HG02763 (cell line): ENCODE measurements around the gene EPS8.

Source experiments
- ATAC-seq: cut with Tn5 transposase; IDR thresholded peaks from one replicate; pipeline ENCODE4 v1.9.1; 2021; ENCODE audit warnings: mild to moderate bottlenecking, moderate library complexity; ENCODE audit not compliant: unreplicated experiment

Gene EPS8

DNA sequence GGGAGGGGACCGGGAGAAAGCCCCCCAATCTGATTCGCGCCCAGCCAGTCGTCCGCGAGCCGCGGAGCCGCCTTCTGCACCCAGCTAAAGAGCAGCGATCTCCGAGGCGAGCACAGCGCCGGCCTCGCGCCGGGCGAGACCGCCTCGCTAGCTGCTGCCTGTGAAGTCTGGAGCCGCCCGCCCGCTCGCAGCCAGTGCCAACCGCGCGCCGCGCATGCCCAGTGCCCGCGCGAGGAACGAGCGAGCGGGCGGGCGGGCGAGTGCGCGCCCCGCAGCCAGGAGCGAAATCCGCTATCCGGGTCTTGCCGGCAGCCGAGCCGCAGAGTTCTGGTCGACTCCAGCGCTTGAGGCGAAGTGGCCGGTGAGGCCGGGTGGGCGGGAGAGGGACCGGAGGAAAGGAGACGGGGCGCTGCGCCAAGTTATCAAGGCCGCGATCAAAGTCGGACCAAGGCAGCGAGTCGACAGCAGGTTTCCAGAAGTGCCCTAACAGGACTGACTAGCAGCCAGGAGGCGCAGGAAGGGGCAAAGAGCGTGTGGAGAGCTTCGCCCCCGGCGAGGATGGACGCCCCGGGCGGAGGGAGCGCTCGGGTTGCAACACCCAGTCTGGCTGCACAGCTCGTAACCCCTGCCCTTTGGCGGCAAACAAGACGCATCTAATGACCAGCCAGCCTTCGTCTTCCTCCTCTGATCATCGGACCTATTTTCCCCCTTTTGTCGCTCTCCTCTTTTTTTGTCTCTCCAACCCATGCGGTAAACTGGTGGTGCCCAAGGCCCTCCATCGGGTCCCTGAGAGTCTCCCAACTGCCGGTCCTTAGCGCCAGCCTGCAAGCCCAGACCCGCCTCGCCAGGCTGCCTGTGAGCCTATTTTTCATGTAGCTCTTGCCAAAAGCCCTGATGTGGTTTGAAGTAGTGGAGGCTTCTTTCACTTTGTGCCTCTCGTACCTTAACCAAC is at the start of gene EPS8:
Gene EPS8 (minus strand): TSS at position 169 of the 952 bp plus-strand sequence. CDS start 106,437 bp downstream, outside the sequence.
- peak; percentile 85 for ATAC-seq

- ATAC-seq, result no peak
Observed at GRCh38 chr12:15837141-15837790, 48.1 kb upstream of the EPS8 start.

- ATAC-seq, result no peak
Observed at GRCh38 chr12:15834575-15834974, 45.4 kb upstream of the EPS8 start.

- no peak for ATAC-seq
Observed at GRCh38 chr12:15831315-15831978, 42.3 kb upstream of the EPS8 start.

DNA sequence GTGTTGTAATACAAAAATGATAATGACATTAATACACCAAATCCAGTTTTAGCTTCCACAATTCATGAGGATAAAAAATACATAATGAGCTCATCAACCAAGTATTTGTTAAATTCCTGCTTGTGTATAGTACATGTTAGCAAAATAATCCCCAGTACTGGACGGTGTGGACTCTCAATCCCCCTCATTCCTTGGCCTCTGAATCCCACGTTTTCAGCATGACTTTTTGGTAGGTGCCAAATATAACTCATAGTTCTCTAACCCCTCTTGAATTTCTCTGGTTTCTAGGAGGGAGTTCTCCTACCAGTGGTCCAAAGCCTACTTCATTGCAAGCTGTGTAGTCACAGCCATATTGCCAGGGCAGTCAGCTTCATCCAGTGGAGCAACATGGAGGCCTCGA is 41.4 kb upstream of the EPS8 start:
- no peak for ATAC-seq

GRCh38 chr12:15829949-15830348 is 40.8 kb upstream of the EPS8 start:
- ATAC-seq, result no peak

DNA sequence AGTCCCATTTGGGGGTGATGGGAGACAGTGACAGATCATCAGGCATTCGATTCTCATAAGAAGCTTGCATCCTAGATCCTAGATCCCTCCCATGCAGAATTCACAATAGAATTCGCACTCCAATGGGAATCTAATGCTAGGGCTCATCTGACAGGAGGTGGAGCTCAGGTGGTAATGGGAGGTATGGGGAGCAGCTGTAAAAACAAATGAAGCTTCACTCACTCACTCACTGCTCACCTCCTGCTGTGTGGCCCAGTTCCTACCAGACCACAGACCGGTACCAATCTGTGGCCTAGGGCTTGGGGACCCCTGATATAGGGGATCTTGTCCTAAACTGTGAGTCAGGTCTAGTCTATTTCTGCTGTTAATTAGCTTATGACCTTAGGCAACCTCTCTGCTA is 40.1 kb upstream of the EPS8 start:
- no peak for ATAC-seq

DNA sequence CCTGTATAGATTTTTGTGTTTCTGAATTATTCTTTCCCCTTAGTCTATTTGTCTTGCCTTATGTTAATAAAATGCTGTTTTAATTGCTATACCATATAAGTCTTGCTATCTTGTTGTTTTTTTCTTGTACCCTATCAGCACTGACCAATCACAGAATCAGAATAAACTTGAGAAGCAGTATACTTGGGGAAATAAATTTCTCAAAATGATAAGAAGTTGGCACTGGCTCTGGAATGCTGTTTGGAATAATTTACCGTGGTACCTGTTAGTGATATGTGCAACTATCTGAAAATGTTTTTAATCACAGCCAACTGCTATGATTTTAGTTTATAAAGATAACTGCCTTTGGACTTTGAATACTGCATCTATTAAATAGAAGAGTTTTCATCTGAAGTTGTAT is 37.9 kb upstream of the EPS8 start:
- no peak for ATAC-seq

DNA sequence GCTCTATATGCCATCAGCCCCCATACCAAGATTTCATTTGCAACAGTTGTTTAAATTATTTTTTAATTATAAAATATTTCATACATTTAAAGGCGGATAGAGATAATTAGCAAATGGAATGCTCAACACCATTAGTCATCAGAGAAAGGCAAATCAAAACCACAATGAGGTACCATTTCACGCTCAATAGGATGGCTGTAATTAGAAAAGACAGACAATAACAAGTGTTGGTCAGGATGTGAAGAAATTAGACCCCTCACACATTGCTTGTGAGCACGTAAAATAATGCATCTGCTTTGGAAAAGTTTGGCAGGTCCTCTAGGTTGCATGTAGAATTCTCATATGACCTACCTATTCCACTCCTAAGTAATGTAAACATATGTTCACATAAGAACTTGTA is 35.3 kb upstream of the EPS8 start:
- ATAC-seq, result no peak

- ATAC-seq, result no peak
Observed at GRCh38 chr12:15823360-15824128, 34.4 kb upstream of the EPS8 start.

DNA sequence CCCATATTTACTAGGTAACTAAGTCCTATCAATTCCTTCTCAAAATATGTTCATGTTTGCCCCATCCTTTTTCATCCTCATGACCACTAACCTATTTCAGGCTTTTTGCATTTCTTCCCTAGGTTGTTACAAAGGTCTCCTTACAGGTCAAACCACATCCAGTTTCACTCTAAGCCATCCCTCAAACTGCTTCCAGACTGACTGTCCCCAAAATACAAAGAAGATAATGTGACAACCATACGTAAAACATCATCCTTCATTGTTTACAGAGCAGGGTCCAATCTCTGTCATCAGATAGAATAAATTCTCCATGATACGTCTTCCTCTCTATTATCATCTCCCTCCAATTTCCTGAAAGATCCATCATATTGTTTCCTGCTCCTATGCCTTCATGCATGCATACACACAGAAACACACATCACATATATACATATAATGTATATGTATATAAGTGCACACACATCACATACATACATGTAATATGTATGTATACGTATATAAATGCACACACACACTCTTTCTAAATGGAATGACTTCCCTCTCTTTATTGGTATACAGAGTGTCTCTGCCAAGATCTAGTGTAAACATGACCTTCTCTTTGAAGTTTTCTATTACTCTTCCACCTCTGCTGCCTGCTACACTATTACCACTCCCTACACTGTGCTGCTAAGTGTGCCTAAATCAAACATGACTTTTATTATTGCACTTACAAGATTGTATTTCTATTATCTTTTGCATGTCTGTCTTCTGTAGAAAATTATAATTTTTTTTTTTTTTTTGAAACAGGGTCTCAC is 30.7 kb upstream of the EPS8 start:
- ATAC-seq, result no peak

GRCh38 chr12:15818418-15818817 is 29.2 kb upstream of the EPS8 start:
- no peak for ATAC-seq

GRCh38 chr12:15815730-15816129 is 26.5 kb upstream of the EPS8 start:
- no peak for ATAC-seq

GRCh38 chr12:15811214-15812127 is 22.3 kb upstream of the EPS8 start:
- ATAC-seq, result no peak

DNA sequence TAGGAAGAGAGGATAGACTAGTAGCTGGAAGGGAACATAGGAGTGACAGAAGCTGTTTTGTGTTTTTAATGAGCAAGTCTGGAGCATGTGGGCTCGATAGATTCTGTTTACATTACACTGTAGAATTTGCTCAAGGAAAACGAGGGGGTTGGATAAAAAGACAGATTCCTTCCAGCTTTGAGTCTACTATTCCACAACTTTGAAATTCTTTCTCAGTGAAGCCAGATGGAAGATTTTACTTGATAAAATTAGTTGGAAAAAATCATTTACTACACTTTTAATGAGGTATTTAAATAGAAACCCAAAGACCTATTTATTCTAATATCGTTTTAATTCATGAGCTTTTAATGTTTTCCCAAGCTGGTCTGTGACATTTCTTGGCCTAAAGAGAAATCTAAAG is 19.5 kb upstream of the EPS8 start:
- no peak for ATAC-seq

- no peak for ATAC-seq
Observed at GRCh38 chr12:15808250-15808649, 19.1 kb upstream of the EPS8 start.

- no peak for ATAC-seq
Observed at GRCh38 chr12:15806826-15807225, 17.6 kb upstream of the EPS8 start.

DNA sequence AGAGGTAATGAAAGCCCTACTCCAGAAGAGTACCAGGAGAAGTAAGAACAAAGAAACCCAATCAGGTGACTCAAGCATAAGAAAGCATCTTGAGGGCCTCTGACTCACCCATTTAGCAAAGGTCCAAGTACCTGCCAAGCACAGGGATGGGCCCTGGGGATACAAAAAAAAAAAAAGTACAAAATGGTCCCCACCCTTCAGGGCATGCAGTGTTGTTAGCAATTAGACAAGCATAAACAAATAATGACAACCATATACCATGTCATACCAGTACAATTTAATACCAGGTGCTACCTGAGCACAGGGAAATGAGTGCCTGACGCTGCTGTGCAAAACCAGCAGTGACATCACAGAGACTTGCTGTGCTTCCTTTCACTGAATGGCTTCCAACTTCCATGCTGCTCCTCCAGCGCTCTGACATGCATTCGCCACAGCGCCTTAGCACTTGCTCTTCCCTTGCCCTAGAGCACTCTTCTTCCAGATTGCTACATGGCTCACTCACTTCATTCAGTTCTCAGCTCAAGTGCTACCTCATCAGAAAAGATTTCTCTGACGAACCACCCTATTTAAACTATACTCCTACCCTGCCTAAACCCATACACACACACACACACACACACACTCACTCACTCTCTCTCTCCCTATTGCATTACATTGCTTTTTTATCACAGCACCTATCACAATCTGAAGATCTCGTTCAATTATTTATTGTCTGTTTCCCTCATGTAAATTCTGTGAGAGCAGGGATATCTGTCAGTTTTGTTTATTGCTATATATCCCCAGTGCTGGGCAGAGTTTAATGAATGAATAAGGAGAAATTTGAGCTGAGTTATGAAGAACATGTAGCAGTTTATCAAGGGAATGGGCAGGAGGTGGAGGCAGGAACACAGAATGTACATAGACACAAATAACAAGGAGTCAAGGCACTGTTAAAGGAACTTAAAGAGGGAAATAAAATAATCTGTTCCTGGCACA is 12.9 kb upstream of the EPS8 start:
- ATAC-seq, result no peak
